Adrenal gland (tissue), 5 donors: Measurements from ENCODE around the gene OPCML.

ENCODE experiments used
- CTCF ChIP-seq, 6 experiments: fragments of 450-650 bp in 4 of 6; fragments of 200-600 bp in 2 of 6; sonication (generic) in 1 of 6; IDR thresholded peaks; 1 replicate in 5 of 6; 2 replicates in 1 of 6; pipeline versions ENCODE4 v1.5.1 to v1.8.0; 2016 to 2021; ENCODE audit warnings: antibody characterized with exemption in 6 of 6, mild to moderate bottlenecking in 2 of 6, moderate library complexity in 1 of 6
- POLR2A ChIP-seq, 2 donors: fragments of 450-650 bp; IDR thresholded peaks; one replicate each; pipeline ENCODE4 v1.6.1; 2017; ENCODE audit warnings: antibody characterized with exemption in 2 of 2, mild to moderate bottlenecking in 2 of 2, moderate library complexity in 1 of 2
- donor health status: DM: no; HTN: no; CAD: no.

GRCh38 chr11:132501356-132501755, 1030.9 kb downstream of the OPCML start:
- TF ChIP-seq CTCF (IDR thresholded peaks at IDR 0.05) (no peak), POLR2A (IDR thresholded peaks at IDR 0.05) (no peak)
